Nephron progenitor cell (in vitro differentiated cells): ENCODE results near the gene PHF10.
A peak's percentile ranks its signal among the peaks of the same experiment; 100 is the strongest.

ENCODE experiments used
- DNase-seq: peaks from one replicate; pipeline ENCODE4 v3.0.0; 2021
- H3K27ac Mint-ChIP-seq: 2 replicates; pipeline ENCODE4 v1.8.0; 2021; ENCODE audit warnings: mild to moderate bottlenecking, moderate library complexity, mixed read lengths
- H3K27me3 Mint-ChIP-seq: 2 replicates; pipeline ENCODE4 v1.8.0; 2021; ENCODE audit warnings: mild to moderate bottlenecking, low read depth, mixed read lengths; ENCODE audit not compliant: poor library complexity
- H3K36me3 Mint-ChIP-seq: 2 replicates; pipeline ENCODE4 v1.8.0; 2021; ENCODE audit warnings: low read depth, mixed read lengths
- H3K4me1 Mint-ChIP-seq: 2 replicates; pipeline ENCODE4 v1.8.0; 2021; ENCODE audit warnings: mixed read lengths
- H3K4me3 Mint-ChIP-seq: 2 replicates; pipeline ENCODE4 v1.8.0; 2021; ENCODE audit warnings: mild to moderate bottlenecking, moderate library complexity, mixed read lengths
- H3K9me3 Mint-ChIP-seq: 2 replicates; pipeline ENCODE4 v1.8.0; 2021; ENCODE audit warnings: mild to moderate bottlenecking, moderate library complexity, mixed read lengths
- CTCF ChIP-seq: fragments of 200-600 bp; sonication (generic); IDR thresholded peaks from 2 replicates; pipeline ENCODE4 v1.5.0; 2021; ENCODE audit warnings: antibody characterized with exemption

The PHF10 gene

GRCh38 chr6:169755162-169755561 lies 30.9 kb upstream of the PHF10 start:
- no peaks in the 10 kb centered on the region for H3K9me3 Mint-ChIP-seq
- no peaks in the 10 kb centered on the region for H3K27me3 Mint-ChIP-seq
- H3K4me3 Mint-ChIP-seq: no peak overlapping the region
- peaks cover 36% of the 10 kb centered on the region for H3K36me3 Mint-ChIP-seq
- TF ChIP-seq CTCF: no peak
- peaks cover 49% of the 10 kb centered on the region for H3K4me1 Mint-ChIP-seq
- H3K27ac Mint-ChIP-seq: peak overlapping the region; percentile 84
- no peak for DNase-seq

DNA sequence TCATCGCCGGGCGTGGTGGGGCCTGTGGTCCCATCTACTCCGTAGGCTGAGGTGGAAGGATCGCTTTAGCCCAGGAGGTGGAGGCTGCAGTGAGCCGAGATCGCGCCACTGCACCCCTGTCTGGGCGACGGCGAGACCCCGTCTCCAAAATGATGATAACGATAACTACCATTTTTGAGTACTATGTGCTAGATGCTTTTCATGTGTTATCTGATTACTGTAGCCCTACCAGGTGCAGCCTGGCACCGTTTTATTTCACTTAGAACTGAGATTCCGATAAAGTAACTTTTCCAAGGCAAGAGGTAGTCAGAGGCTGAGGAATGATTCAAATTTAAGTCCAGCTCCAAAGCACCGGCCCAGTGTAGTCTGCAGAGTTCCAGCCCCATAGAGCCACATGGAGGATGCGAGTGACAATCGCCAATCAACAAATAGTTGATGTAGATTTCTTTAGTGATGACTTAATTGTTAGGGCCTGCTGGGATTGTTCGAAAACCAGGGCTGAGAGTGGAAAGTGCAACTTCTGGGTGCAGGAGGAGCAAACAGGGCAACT lies 27.8 kb upstream of the PHF10 start:
- Mint-ChIP-seq H3K27me3 (no peaks in the 10 kb centered on the region), H3K9me3 (peaks cover 8% of the 10 kb centered on the region), H3K4me3 (peak overlapping the region; percentile 100), H3K36me3 (peaks cover 22% of the 10 kb centered on the region), H3K4me1 (peaks cover 58% of the 10 kb centered on the region), H3K27ac (peak overlapping the region; percentile 98)
- no peak for DNase-seq
- no peak for TF ChIP-seq CTCF

DNA sequence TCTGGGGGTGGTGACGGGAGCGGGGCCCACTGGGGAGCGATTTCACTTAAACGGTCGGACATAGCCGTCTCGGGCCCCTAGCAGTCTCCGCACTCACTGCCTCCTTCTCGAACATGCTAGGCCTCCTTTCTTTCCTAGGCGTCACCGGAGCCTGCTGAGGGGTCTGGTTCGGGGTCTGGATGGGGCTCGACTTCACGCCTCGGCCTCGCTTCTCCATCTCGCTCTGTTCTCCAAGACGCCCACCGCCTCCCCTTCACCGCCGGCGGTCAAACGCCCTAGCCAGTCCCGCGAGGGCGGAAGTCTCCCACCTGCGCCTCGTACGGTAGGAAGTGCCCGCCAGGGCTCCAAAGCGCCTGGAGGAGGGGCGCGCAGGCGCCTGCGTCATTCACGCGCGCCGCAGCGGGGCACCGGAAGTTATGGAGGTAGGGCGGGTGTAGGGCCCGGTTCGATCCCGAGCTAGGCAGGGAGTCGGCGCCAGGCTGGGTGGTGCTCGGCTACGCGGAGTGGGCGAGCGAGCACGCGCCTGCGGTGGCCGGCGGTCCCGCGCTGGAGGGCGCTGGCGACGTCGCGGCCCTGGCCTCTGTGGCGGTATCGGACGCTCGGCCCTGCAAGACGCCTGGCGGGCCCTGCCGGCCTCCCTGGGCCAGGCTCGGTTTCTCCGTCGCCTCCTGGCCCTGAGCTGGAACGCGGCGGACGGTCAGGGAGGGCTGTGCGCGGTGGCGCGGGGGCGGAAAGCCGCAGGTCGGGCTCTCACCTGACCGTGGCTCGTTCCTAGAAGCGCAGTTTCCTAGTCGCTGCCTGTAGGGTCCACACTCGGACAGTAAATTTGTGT lies 27.2 kb upstream of the PHF10 start, which contains the start of the genes DYNLT2 and ERMARD:
TSS of gene DYNLT2 (minus strand) at position 331 of the 832 bp plus-strand sequence. CDS start at position 217, 114 bp downstream.
TSS of gene ERMARD (plus strand) at position 381 of the 832 bp plus-strand sequence. CDS start at position 417, 36 bp downstream.
- H3K36me3 Mint-ChIP-seq: peaks cover 21% of the 10 kb centered on the region

GRCh38 chr6:169746556-169746955 lies 22.3 kb upstream of the PHF10 start:
- peaks cover 21% of the 10 kb centered on the region for H3K36me3 Mint-ChIP-seq
- DNase-seq: no peak
- H3K4me1 Mint-ChIP-seq: peaks cover 21% of the 10 kb centered on the region
- no peak for TF ChIP-seq CTCF
- no peak overlapping the region for H3K27ac Mint-ChIP-seq
- H3K27me3 Mint-ChIP-seq: no peaks in the 10 kb centered on the region
- no peak overlapping the region for H3K4me3 Mint-ChIP-seq
- H3K9me3 Mint-ChIP-seq: peaks cover 27% of the 10 kb centered on the region

More for the DNA sequence above, 27.2 kb upstream of the PHF10 start, which contains the start of the genes DYNLT2 and ERMARD:
- Mint-ChIP-seq H3K27me3 (no peaks in the 10 kb centered on the region), H3K9me3 (peaks cover 12% of the 10 kb centered on the region), H3K27ac (peak within 1 kb of the TSS; percentile 100), H3K4me3 (peak within 1 kb of the TSS; percentile 100), H3K4me1 (peaks cover 58% of the 10 kb centered on the region)
- TF ChIP-seq CTCF: no peak
- peak; percentile 94 for DNase-seq

- Mint-ChIP-seq H3K36me3 (peaks cover 21% of the 10 kb centered on the region), H3K9me3 (peaks cover 27% of the 10 kb centered on the region), H3K27ac (no peak overlapping the region), H3K27me3 (no peaks in the 10 kb centered on the region), H3K4me3 (no peak overlapping the region), H3K4me1 (peaks cover 11% of the 10 kb centered on the region)
- DNase-seq: no peak
- no peak for TF ChIP-seq CTCF
These were observed 21.1 kb upstream of the PHF10 start for GRCh38 chr6:169745405-169745804.
